Fibroblast of skin of back (primary cell): ENCODE results near the gene BCAP31.
"Not testable (repeated sequence)": the region's sequence is repeated elsewhere in the genome, so short reads cannot be mapped to it uniquely, and the experiment has no call there.

ENCODE experiments used
- DNase-seq: peaks from one replicate; pipeline ENCODE4 v3.0.0-alpha.2; 2013

The BCAP31 gene

GRCh38 chrX:153693216-153694086 lies 30.7 kb downstream of the BCAP31 start:
- DNase-seq = no peak

- no peak for DNase-seq
Measured at GRCh38 chrX:153692611-153693156, 31.5 kb downstream of the BCAP31 start.

DNA sequence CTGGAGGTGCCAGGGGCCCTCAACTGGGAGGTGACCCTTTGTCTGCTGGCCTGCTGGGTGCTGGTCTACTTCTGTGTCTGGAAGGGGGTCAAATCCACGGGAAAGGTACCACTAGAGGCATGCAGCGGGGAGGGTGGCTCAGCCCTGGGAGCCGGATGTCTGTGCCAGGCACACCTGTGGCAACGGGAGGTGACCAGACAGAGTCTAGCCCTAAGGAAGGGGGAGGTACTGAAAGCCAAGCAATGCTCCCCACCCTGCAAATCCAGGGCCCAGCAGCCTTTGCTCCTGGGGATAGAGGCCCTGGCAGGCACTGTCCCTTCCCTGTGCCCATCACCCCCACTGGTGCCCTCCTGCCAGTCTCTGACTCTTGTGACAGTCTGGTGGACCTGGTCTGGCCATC lies 32.2 kb downstream of the BCAP31 start:
- DNase-seq = no peak

DNA sequence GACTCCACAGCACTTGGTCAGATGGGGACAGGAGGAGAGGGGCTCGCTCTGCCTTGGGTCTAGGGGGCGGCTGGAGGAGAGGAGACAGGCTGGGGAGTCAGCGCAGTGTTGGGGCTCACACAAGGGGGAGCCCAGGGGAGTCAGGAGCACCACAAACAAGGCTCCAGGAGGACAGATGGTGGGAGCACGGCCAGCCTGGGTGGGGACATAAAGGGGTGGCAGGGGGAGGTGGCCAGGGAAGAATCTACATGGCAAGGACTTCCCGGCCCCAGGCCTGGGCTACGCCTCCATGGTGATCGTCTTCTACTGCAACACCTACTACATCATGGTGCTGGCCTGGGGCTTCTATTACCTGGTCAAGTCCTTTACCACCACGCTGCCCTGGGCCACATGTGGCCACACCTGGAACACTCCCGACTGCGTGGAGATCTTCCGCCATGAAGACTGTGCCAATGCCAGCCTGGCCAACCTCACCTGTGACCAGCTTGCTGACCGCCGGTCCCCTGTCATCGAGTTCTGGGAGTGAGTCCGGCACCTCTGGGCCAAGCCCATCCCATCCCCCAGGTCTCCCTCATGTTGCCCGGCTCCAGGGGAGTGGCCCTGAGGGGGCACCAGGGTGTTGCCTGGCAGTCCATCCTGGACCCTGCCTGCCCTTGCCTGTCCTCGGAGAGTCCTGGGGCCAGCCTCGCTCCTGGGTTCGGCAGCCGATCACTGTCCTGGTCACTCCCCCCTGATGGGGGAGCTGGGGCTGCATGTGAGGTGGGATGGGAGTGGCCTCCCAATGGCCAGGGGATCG lies 33.0 kb downstream of the BCAP31 start:
- not testable (repeated sequence) for DNase-seq

DNA sequence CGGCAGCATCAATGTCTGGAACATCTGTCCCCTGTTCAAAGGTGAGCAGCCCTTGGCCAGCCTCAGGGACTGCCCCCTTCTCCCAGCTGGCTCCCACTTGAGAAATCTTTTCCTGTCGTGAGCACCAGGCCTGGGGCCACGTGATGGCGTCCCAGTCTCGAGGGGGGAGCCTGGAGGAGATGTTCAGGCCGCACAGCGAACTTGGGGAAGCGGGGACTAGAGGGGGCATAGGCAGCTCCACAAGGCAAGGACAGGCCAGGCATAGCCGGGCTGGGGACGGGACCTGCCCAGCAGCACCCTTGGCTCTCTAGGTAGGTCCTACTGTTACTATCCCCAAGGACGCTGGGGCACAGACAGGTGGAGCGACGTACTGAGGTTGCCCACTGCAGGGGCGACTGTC lies 33.7 kb downstream of the BCAP31 start:
- no peak for DNase-seq

DNA sequence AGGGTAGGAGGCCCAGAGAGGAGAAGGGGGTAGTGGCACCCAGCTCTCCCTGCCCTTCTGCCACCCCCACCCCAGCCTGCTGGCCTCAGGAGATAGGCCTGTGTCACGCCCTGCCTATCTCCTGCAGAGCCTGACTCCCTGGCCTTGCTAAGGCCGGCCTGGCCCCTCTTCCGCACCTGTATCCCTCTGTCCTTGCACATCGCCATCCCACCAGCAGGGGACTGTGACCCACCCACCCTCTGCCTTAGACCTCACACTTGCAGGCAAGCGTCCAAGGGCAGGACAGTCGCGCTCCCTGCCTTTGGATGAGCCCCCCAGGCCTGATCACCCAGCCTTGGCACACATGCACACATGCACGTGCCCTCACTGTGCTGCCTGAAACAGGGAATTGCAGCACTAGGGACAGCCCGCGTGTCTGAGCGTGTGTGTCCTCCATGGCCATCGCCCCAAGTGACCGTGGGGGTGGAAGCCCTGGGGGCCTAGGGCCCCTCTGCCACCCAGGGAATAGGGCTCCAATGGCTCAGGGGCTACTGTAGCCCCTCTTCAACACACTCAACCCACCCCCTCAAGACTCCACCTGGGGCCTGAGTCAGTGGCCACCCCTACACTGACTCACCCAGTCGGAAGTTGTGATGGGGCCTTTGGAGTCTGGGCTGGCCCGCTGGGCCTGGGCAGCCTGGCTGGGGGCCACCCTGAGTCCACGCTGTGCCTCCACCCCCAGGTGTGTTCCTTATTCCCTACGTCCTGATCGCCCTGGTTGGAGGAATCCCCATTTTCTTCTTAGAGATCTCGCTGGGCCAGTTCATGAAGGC lies 34.3 kb downstream of the BCAP31 start:
- DNase-seq = no peak

GRCh38 chrX:153688911-153689590 lies 35.1 kb downstream of the BCAP31 start:
- DNase-seq = peak; percentile 23

- no peak for DNase-seq
Measured at GRCh38 chrX:153688506-153688905, 35.7 kb downstream of the BCAP31 start.

GRCh38 chrX:153688071-153688470 lies 36.1 kb downstream of the BCAP31 start:
- DNase-seq = no peak

GRCh38 chrX:153687121-153688039 lies 36.8 kb downstream of the BCAP31 start, which contains the start of gene SLC6A8:
Gene SLC6A8 (plus strand): TSS chrX:153687926. CDS start chrX:153688575, 649 bp downstream.
- DNase-seq = peak; percentile 65

DNA sequence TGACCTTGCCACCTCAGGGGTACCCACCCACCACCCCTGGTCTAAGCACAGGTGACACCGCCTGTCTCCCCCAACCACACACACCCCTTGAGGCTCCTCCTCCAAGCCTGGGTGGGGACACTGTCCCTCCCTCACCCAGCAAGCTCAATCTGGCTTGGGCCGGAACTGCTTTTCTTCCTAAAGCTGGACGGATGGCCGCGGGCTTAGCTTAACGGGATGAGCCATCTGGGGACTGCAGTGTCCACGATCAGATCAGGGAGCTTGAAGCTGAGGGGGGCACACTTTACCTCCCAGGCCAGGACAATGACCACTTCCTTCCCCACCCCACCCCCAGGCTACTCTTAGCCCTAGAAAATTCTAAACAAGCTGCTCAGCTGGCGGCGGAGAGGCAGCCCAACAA lies 37.5 kb downstream of the BCAP31 start:
- no peak for DNase-seq

GRCh38 chrX:153685751-153686696 lies 38.2 kb downstream of the BCAP31 start:
- no peak for DNase-seq

- DNase-seq = no peak
Measured at GRCh38 chrX:153685156-153685536, 39.0 kb downstream of the BCAP31 start.

- no peak for DNase-seq
Measured at GRCh38 chrX:153684467-153685155, 39.6 kb downstream of the BCAP31 start.

DNA sequence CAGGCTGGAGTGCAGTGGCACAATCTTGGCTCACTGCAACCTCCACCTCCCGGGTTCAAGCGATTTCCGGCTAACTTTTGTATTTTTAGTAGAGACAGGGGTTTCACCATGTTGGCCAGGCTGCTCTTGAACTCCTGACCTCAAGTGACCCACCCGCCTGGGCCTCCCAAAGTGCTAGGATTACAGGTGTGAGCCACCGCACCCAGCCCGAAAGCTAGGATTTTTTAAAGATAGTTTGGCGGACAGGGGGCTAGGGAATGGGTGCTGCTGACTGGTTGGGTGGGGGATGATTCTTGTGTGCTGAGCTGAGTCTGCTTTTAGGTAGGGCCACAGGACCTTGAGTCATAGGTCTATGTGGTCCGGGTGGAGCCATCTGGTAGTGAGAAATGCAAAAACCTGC lies 40.7 kb downstream of the BCAP31 start:
- DNase-seq = not testable (repeated sequence)

GRCh38 chrX:153681175-153681574 lies 43.0 kb downstream of the BCAP31 start:
- no peak for DNase-seq

DNA sequence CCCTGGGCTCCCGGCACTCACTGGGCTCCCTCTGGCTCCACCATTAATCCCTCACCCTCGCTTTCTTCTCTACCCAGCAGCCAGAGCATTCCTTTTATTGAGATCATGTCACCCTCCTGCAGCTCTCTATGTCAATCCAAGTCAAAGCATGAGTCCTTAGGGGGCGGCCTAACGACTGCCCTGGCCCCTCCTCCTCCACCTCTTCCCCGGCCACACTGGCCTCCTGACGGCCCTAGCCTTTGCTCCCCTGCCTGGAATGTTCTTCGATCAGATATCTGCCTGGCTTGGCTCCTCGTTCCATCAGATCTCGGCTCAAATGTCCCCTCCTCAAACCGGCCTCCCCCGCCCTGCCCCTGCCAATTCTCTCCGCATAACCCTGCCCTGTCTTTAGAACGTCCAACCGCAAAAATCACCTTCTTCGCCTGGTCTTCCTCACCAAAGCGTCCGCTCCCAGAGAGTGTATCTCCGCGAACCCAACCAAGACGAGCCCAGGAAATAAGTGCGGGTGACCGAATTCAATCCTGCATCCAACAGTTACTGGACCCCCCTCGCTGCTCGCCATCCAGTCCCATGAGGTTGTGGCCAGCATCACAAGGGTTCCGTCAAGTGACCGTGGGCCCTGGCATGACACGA lies 49.9 kb downstream of the BCAP31 start:
- DNase-seq = no peak
